ENCODE data around the gene ARHGEF25. TPM values are rescaled to one million over a fixed set of nuclear protein-coding genes. Genes with fewer than 3 reads are reported as not detected.
A peak's percentile ranks its signal among the peaks of the same experiment; 100 is the strongest.
"Not testable (repeated sequence)": the region's sequence is repeated elsewhere in the genome, so short reads cannot be mapped to it uniquely, and the experiment has no call there.

Gene ARHGEF25
- total RNA-seq, 4 donors from 2014 or later, result 77.7 to 133 (median 111) TPM

DNA sequence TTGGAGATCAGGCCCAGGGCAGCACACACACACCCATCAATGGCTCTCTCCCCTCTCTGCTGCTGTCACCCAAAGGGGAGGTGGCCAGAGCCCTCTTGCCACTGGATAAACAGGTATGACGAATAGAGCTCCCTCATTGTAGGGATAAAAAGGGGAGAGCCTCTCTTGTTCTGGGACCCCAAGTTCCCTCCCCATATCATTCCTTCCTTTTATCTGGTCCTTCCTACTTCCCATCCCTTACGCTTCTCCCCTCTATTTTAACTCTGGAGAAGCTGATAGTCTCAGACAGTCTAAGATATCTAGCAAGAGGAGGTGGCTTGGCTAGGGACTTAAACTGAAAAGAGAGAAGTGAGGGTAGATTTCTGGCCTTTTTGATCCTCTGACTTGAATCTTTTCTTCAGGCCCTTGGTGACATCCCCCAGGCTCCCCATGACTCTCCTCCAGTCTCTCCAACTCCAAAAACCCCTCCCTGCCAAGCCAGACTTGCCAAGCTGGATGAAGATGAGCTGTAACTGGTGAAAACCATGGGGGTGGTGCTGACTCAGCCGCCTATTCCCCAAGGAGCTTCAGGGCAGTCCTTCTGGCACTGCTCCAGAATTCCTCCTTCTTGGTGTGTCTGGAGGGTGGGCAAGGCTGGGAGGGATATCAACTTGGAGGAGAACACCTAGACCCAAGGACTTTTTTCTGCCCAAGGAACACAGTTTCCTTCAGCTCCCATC, 5.3 kb downstream of the ARHGEF25 start:
- 66% methylated on average over 3 of the region's 3 CpGs for WGBS
- DNase-seq (ENCODE audit: extremely low spot score), result no peak

DNA sequence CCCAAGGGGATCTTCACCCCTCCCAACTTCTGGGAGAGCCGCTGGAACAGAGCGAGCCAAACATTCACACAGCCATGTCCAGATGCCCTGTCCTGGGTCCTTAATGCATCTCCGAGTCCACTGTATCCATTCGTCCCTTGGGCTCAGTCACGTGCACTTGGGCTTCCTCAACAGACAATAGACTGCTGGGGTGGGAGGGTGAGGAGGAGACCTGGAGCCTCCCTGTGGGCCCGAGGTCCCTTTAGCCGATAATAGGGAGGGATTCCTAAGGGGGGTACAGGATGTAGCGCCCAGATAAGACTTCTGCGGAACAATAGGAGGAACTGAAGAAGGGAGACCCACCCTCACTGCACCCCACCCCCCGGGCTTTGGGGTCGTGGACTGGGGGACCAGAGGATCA, 6.7 kb downstream of the ARHGEF25 start:
- WGBS, result 51% methylated on average over 8 of the region's 11 CpGs
- peaks cover 42 to 71% (median 59%) of the 10 kb centered on the region in 4 donors for H3K4me1 ChIP-seq

More for the DNA sequence above, 5.3 kb downstream of the ARHGEF25 start:
- Histone ChIP-seq H3K9me3 (no peaks in the 10 kb centered on the region), H3K27ac (replicated peaks in 1 of 4) (peak overlapping the region in 2 of 4 donors; percentile 37 to 40), H3K36me3 (peaks cover 9 to 47% (median 24%) of the 10 kb centered on the region in 4 donors), H3K4me1 (peaks cover 47 to 78% (median 67%) of the 10 kb centered on the region in 4 donors), H3K27me3 (peaks cover 0 to 28% (median 3%) of the 10 kb centered on the region in 4 donors), H3K4me3 (no peak overlapping the region)
- intact Hi-C loops (cut with DNase I), result no loop called here
- TF ChIP-seq POLR2AphosphoS5 (IDR thresholded peaks at IDR 0.05), result no peak
- TF ChIP-seq EP300 (IDR thresholded peaks at IDR 0.05), result no peak
- TF ChIP-seq, protein P1, sequence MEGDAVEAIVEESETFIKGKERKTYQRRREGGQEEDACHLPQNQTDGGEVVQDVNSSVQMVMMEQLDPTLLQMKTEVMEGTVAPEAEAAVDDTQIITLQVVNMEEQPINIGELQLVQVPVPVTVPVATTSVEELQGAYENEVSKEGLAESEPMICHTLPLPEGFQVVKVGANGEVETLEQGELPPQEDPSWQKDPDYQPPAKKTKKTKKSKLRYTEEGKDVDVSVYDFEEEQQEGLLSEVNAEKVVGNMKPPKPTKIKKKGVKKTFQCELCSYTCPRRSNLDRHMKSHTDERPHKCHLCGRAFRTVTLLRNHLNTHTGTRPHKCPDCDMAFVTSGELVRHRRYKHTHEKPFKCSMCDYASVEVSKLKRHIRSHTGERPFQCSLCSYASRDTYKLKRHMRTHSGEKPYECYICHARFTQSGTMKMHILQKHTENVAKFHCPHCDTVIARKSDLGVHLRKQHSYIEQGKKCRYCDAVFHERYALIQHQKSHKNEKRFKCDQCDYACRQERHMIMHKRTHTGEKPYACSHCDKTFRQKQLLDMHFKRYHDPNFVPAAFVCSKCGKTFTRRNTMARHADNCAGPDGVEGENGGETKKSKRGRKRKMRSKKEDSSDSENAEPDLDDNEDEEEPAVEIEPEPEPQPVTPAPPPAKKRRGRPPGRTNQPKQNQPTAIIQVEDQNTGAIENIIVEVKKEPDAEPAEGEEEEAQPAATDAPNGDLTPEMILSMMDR (IDR thresholded peaks at IDR 0.05), result no peak
- TF ChIP-seq POLR2A (IDR thresholded peaks at IDR 0.05; ENCODE audit: low read depth), result no peak

DNA sequence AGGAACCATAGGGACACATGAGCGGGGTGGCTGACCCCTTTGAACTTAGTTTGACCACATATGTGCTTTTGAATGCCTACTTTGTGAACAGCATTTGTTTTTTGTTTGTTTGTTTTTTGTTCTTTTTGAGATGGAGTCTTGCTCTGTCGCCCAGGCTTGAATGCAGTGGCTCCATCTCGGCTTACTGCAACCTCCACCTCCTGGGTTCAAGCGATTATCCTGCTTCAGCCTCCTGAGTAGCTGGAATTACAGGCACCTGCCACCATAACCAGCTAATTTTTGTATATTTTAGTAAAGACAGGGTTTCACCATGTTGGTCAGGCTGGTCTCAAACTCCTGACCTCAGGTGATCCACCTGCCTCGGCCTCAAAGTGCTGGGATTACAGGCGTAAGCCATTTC, 7.2 kb downstream of the ARHGEF25 start:
- intact Hi-C loops (cut with DNase I); H3K9me3 ChIP-seq; DNase-seq (ENCODE audit: extremely low spot score); H3K27ac ChIP-seq (replicated peaks in 1 of 4); H3K4me3 ChIP-seq: not testable (repeated sequence)
- 98% methylated on average over 6 of the region's 6 CpGs for WGBS
- Histone ChIP-seq H3K4me1 (peaks cover 37 to 66% (median 54%) of the 10 kb centered on the region in 4 donors), H3K36me3 (peaks cover 9 to 48% (median 24%) of the 10 kb centered on the region in 4 donors), H3K27me3 (peaks cover 0 to 29% (median 4%) of the 10 kb centered on the region in 4 donors)

More for the DNA sequence above, 6.7 kb downstream of the ARHGEF25 start:
- H3K36me3 ChIP-seq, result peaks cover 9 to 52% (median 24%) of the 10 kb centered on the region in 4 donors
- H3K27me3 ChIP-seq, result peaks cover 0 to 29% (median 4%) of the 10 kb centered on the region in 4 donors
- no peak for DNase-seq (ENCODE audit: extremely low spot score)
- H3K9me3 ChIP-seq, result no peaks in the 10 kb centered on the region
- intact Hi-C loops (cut with DNase I), result no loop called here
- TF ChIP-seq POLR2AphosphoS5 (IDR thresholded peaks at IDR 0.05) (no peak), EP300 (IDR thresholded peaks at IDR 0.05) (no peak), POLR2A (IDR thresholded peaks at IDR 0.05; ENCODE audit: low read depth) (no peak)
- TF ChIP-seq, protein P1 (IDR thresholded peaks at IDR 0.05), result no peak
- no peak overlapping the region for H3K27ac ChIP-seq (replicated peaks in 1 of 4)
- H3K4me3 ChIP-seq, result no peak overlapping the region

DNA sequence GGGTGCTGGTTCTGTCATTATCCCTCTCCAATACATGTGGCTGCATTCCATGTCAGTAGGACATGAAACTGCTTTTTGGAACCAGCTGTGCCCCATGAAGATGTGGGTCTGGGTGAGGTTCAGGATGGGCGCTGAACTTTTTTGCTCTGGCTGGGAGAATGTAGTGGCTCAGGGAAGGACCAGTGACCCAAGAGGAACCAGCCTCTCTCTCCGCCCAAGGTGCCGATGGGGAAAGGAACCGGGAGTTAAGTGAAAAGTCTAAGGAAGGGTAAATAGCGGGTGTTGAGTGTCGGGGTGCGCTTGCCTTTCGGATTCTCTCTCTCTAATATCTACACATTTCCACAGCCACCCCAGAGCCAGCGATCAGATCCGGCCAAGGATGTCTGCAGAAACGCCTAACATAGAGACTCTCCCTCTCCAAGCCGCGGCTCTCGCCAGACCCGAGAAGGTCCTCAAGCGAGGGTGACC, 7.8 kb downstream of the ARHGEF25 start:
- peaks cover 32 to 61% (median 48%) of the 10 kb centered on the region in 4 donors for H3K4me1 ChIP-seq
- intact Hi-C loops (cut with DNase I), result no loop called here
- TF ChIP-seq POLR2A (IDR thresholded peaks at IDR 0.05; ENCODE audit: low read depth) (no peak), POLR2AphosphoS5 (IDR thresholded peaks at IDR 0.05) (no peak), EP300 (IDR thresholded peaks at IDR 0.05) (no peak)
- TF ChIP-seq, protein P1 (IDR thresholded peaks at IDR 0.05), result no peak
- peaks cover 9 to 42% (median 22%) of the 10 kb centered on the region in 4 donors for H3K36me3 ChIP-seq
- no peaks in the 10 kb centered on the region for H3K9me3 ChIP-seq
- no peak for DNase-seq (ENCODE audit: extremely low spot score)
- H3K27ac ChIP-seq (replicated peaks in 1 of 4), result no peak overlapping the region
- H3K27me3 ChIP-seq, result peaks cover 0 to 29% (median 4%) of the 10 kb centered on the region in 4 donors
- 74% methylated on average over 16 of the region's 16 CpGs for WGBS
- no peak overlapping the region for H3K4me3 ChIP-seq

DNA sequence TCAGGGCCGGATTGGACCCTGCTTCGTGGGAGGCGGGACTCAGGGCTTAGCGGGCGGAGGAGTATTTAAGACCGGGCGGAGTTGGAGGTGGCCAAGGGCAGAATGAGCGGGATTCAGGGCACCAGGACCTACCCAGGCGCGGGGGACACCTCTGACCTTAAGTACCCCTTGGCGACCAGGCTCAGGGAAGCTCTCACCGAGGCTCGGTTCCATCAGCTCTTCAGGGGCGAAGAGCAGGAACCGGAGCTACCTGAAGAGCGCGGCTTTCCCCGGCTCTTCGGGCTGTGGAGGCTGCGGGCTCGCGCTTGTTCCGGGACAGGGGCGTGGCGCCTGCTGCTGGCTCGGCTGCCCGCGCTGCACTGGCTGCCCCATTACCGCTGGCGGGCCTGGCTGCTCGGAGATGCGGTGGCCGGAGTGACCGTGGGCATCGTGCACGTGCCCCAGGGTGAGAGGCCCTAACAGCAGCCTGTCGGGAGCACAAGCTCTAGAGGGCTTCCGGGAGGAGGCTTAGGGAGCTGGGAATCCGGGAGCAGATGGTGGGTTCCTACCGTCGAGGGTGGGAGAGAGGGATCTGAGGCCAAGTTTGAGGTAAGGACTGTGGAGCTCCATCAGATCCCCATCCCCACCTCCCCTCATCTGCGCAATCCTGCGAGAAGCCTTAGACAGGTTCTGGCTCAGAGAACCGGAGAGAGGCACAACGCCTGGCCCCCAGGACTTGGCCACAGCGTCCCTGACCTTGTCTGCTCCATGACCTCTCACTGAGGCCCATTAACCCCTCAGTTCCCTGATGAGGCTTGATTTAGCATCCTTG, 8.4 kb downstream of the ARHGEF25 start:
- peaks cover 0 to 29% (median 4%) of the 10 kb centered on the region in 4 donors for H3K27me3 ChIP-seq
- TF ChIP-seq, protein P1 (IDR thresholded peaks at IDR 0.05), result no peak
- TF ChIP-seq POLR2AphosphoS5 (IDR thresholded peaks at IDR 0.05) (no peak), EP300 (IDR thresholded peaks at IDR 0.05) (no peak), POLR2A (IDR thresholded peaks at IDR 0.05; ENCODE audit: low read depth) (no peak)
- H3K4me1 ChIP-seq, result peaks cover 30 to 54% (median 42%) of the 10 kb centered on the region in 4 donors
- no peak overlapping the region for H3K4me3 ChIP-seq
- peaks cover 9 to 43% (median 20%) of the 10 kb centered on the region in 4 donors for H3K36me3 ChIP-seq
- H3K27ac ChIP-seq (replicated peaks in 1 of 4), result no peak overlapping the region
- intact Hi-C loops (cut with DNase I), result no loop called here
- H3K9me3 ChIP-seq, result no peaks in the 10 kb centered on the region
- 51% methylated on average over 36 of the region's 46 CpGs for WGBS
- no peak for DNase-seq (ENCODE audit: extremely low spot score)
